ENCODE data around the gene NDOR1.

The NDOR1 gene

DNA sequence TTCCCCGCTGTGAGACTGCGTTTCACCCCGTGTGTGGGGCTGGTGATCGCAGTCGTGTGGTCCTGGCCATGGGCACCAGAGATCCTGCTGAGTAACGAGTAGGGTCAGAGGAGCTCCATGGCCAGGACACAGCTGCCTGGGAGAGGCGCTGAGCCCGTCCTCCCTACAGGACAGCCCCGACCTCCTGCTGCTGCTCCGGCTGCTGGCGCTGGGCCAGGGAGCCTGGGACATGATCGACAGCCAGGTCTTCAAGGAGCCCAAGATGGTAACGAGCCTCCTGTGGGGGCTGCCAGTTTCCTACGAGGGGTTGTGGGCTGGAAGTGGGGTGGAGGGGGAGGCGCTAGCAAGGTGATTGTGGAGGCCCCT is 60.6 kb downstream of the NDOR1 start:
- no peak for DNase-seq
